ENCODE measurements around the gene DOK1.

Gene DOK1

GRCh38 chr2:74577448-74577847, 22.9 kb downstream of the DOK1 start:
- DNase-seq: no peak
- TF ChIP-seq POLR2A (IDR thresholded peaks at IDR 0.05; ENCODE audit: low read length) (no peak), GATA1 (IDR thresholded peaks at IDR 0.05; ENCODE audit: low read depth, low read length) (no peak)

GRCh38 chr2:74578408-74578807, 23.9 kb downstream of the DOK1 start:
- TF ChIP-seq GATA1 (IDR thresholded peaks at IDR 0.05; ENCODE audit: low read depth, low read length) (no peak), POLR2A (IDR thresholded peaks at IDR 0.05; ENCODE audit: low read length) (no peak)
- no peak for DNase-seq

GRCh38 chr2:74581463-74581862, 26.9 kb downstream of the DOK1 start:
- no peak for TF ChIP-seq POLR2A (IDR thresholded peaks at IDR 0.05; ENCODE audit: low read length)
- TF ChIP-seq GATA1 (IDR thresholded peaks at IDR 0.05; ENCODE audit: low read depth, low read length): no peak
- DNase-seq: no peak

- no peak for DNase-seq
- TF ChIP-seq POLR2A (IDR thresholded peaks at IDR 0.05; ENCODE audit: low read length): no peak
- TF ChIP-seq GATA1 (IDR thresholded peaks at IDR 0.05; ENCODE audit: low read depth, low read length): no peak
These were observed 27.7 kb downstream of the DOK1 start for GRCh38 chr2:74582184-74582583.

GRCh38 chr2:74583504-74583903, 29.0 kb downstream of the DOK1 start:
- no peak for TF ChIP-seq GATA1 (IDR thresholded peaks at IDR 0.05; ENCODE audit: low read depth, low read length)
- no peak for TF ChIP-seq POLR2A (IDR thresholded peaks at IDR 0.05; ENCODE audit: low read length)

GRCh38 chr2:74584088-74584645, 29.6 kb downstream of the DOK1 start:
- TF ChIP-seq POLR2A (IDR thresholded peaks at IDR 0.05; ENCODE audit: low read length) (no peak), GATA1 (IDR thresholded peaks at IDR 0.05; ENCODE audit: low read depth, low read length) (no peak)
- DNase-seq: no peak

More at GRCh38 chr2:74583504-74583903, 29.0 kb downstream of the DOK1 start:
- no peak for DNase-seq

GRCh38 chr2:74585406-74586185, 31.1 kb downstream of the DOK1 start:
- DNase-seq: peak; percentile 12 to 34
- TF ChIP-seq POLR2A (IDR thresholded peaks at IDR 0.05; ENCODE audit: low read length) (no peak), GATA1 (IDR thresholded peaks at IDR 0.05; ENCODE audit: low read depth, low read length) (no peak)

- TF ChIP-seq POLR2A (IDR thresholded peaks at IDR 0.05; ENCODE audit: low read length): no peak
- TF ChIP-seq GATA1 (IDR thresholded peaks at IDR 0.05; ENCODE audit: low read depth, low read length): no peak
- peak; percentile 74 to 81 for DNase-seq
These were observed 33.3 kb downstream of the DOK1 start for GRCh38 chr2:74587664-74588277.

- TF ChIP-seq GATA1 (IDR thresholded peaks at IDR 0.05; ENCODE audit: low read depth, low read length): no peak
- no peak for TF ChIP-seq POLR2A (IDR thresholded peaks at IDR 0.05; ENCODE audit: low read length)
- no peak for DNase-seq
These were observed 34.1 kb downstream of the DOK1 start for GRCh38 chr2:74588664-74589063.

- no peak for DNase-seq
- TF ChIP-seq POLR2A (IDR thresholded peaks at IDR 0.05; ENCODE audit: low read length): no peak
- no peak for TF ChIP-seq GATA1 (IDR thresholded peaks at IDR 0.05; ENCODE audit: low read depth, low read length)
These were observed 39.6 kb downstream of the DOK1 start for GRCh38 chr2:74593826-74594772.

GRCh38 chr2:74596584-74596983, 42.1 kb downstream of the DOK1 start:
- TF ChIP-seq GATA1 (IDR thresholded peaks at IDR 0.05; ENCODE audit: low read depth, low read length) (no peak), POLR2A (IDR thresholded peaks at IDR 0.05; ENCODE audit: low read length) (no peak)
- DNase-seq: no peak

GRCh38 chr2:74597410-74597809, 42.9 kb downstream of the DOK1 start:
- DNase-seq: no peak
- TF ChIP-seq GATA1 (IDR thresholded peaks at IDR 0.05; ENCODE audit: low read depth, low read length) (no peak), POLR2A (IDR thresholded peaks at IDR 0.05; ENCODE audit: low read length) (no peak)

- no peak for TF ChIP-seq POLR2A (IDR thresholded peaks at IDR 0.05; ENCODE audit: low read length)
- TF ChIP-seq GATA1 (IDR thresholded peaks at IDR 0.05; ENCODE audit: low read depth, low read length): no peak
- no peak for DNase-seq
These were observed 45.2 kb downstream of the DOK1 start for GRCh38 chr2:74599676-74600075.
